ENCODE data around the gene FAM221A. TPM values are rescaled to one million over a fixed set of nuclear protein-coding genes. Genes with fewer than 3 reads are reported as not detected.
"Not testable (repeated sequence)": the region's sequence is repeated elsewhere in the genome, so short reads cannot be mapped to it uniquely, and the experiment has no call there.

Gene FAM221A
- total RNA-seq, 1 donor from 2014 or later: 11.1 TPM

GRCh38 chr7:23664122-23664521 lies 15.9 kb upstream of the FAM221A start:
- H3K9me3 Mint-ChIP-seq: peaks cover 4% of the 10 kb centered on the region
- no peak overlapping the region for H3K4me3 Mint-ChIP-seq
- TF ChIP-seq CTCF (conservative IDR thresholded peaks at IDR 0.05): no peak
- peaks cover 4% of the 10 kb centered on the region for H3K4me1 Mint-ChIP-seq
- H3K27me3 Mint-ChIP-seq (ENCODE audit: low read depth): no peaks in the 10 kb centered on the region
- DNase-seq (ENCODE audit: low read depth, low spot score): no peak
- H3K36me3 Mint-ChIP-seq (ENCODE audit: low read depth): no peaks in the 10 kb centered on the region
- H3K27ac Mint-ChIP-seq (ENCODE audit: unreplicated experiment): no peak overlapping the region

- H3K36me3 Mint-ChIP-seq (ENCODE audit: low read depth): no peaks in the 10 kb centered on the region
These were observed 8.0 kb upstream of the FAM221A start for GRCh38 chr7:23672033-23672432.

GRCh38 chr7:23680414-23681405 lies 711 bp downstream of the FAM221A start:
- Mint-ChIP-seq H3K27me3 (ENCODE audit: low read depth) (no peaks in the 10 kb centered on the region), H3K9me3 (no peaks in the 10 kb centered on the region), H3K36me3 (ENCODE audit: low read depth) (no peaks in the 10 kb centered on the region), H3K27ac (ENCODE audit: unreplicated experiment) (peak overlapping the region; percentile 83), H3K4me1 (peaks cover 10% of the 10 kb centered on the region), H3K4me3 (peak overlapping the region; percentile 89)
- DNase-seq (ENCODE audit: low read depth, low spot score): peak; percentile 53
- TF ChIP-seq CTCF (conservative IDR thresholded peaks at IDR 0.05): no peak

More at GRCh38 chr7:23672033-23672432, 8.0 kb upstream of the FAM221A start:
- Mint-ChIP-seq H3K4me1 (no peaks in the 10 kb centered on the region), H3K9me3 (peaks cover 4% of the 10 kb centered on the region), H3K4me3 (no peak overlapping the region), H3K27ac (ENCODE audit: unreplicated experiment) (no peak overlapping the region), H3K27me3 (ENCODE audit: low read depth) (no peaks in the 10 kb centered on the region)
- no peak for TF ChIP-seq CTCF (conservative IDR thresholded peaks at IDR 0.05)
- no peak for DNase-seq (ENCODE audit: low read depth, low spot score)

GRCh38 chr7:23684041-23684440 lies 4.0 kb downstream of the FAM221A start:
- Mint-ChIP-seq H3K4me3 (peak overlapping the region; percentile 70), H3K4me1 (peaks cover 10% of the 10 kb centered on the region)
- not testable (repeated sequence) for H3K36me3 Mint-ChIP-seq (ENCODE audit: low read depth); H3K27ac Mint-ChIP-seq (ENCODE audit: unreplicated experiment); H3K9me3 Mint-ChIP-seq; DNase-seq (ENCODE audit: low read depth, low spot score); H3K27me3 Mint-ChIP-seq (ENCODE audit: low read depth)

GRCh38 chr7:23685731-23686130 lies 5.7 kb downstream of the FAM221A start:
- Mint-ChIP-seq H3K36me3 (ENCODE audit: low read depth) (no peaks in the 10 kb centered on the region), H3K4me3 (no peak overlapping the region), H3K27me3 (ENCODE audit: low read depth) (no peaks in the 10 kb centered on the region), H3K27ac (ENCODE audit: unreplicated experiment) (no peak overlapping the region), H3K4me1 (peaks cover 10% of the 10 kb centered on the region), H3K9me3 (no peaks in the 10 kb centered on the region)
- TF ChIP-seq CTCF (conservative IDR thresholded peaks at IDR 0.05): no peak
- DNase-seq (ENCODE audit: low read depth, low spot score): no peak

- H3K9me3 Mint-ChIP-seq: no peaks in the 10 kb centered on the region
- H3K36me3 Mint-ChIP-seq (ENCODE audit: low read depth): peaks cover 2% of the 10 kb centered on the region
- DNase-seq (ENCODE audit: low read depth, low spot score): no peak
These were observed 7.0 kb downstream of the FAM221A start for GRCh38 chr7:23687011-23687410.

More at GRCh38 chr7:23687011-23687410, 7.0 kb downstream of the FAM221A start:
- no peak overlapping the region for H3K27ac Mint-ChIP-seq (ENCODE audit: unreplicated experiment)
- no peaks in the 10 kb centered on the region for H3K27me3 Mint-ChIP-seq (ENCODE audit: low read depth)
- no peak for TF ChIP-seq CTCF (conservative IDR thresholded peaks at IDR 0.05)
- H3K4me1 Mint-ChIP-seq: peaks cover 7% of the 10 kb centered on the region
- H3K4me3 Mint-ChIP-seq: no peak overlapping the region

All from neural crest cell (in vitro differentiated cells).